ENCODE measurements around the gene NHLRC1. TPM values are rescaled to one million over a fixed set of nuclear protein-coding genes. Genes with fewer than 3 reads are reported as not detected.

The NHLRC1 gene
- total RNA-seq, 2 donors from 2014 or later: 0.85 to 1.2 TPM

- no peak for ATAC-seq (ENCODE audit: insufficient number of reproducible peaks, low FRiP score, low read depth)
- Histone ChIP-seq H3K4me3 (no peak overlapping the region), H3K27ac (no peak overlapping the region), H3K27me3 (replicated peaks; ENCODE audit: insufficient read depth) (no peaks in the 10 kb centered on the region), H3K4me1 (ENCODE audit: control insufficient read depth in 1 of 2, low read depth in 2 of 2) (no peaks in the 10 kb centered on the region), H3K9me3 (no peaks in the 10 kb centered on the region), H3K36me3 (peaks cover 2% of the 10 kb centered on the region)
- no peak for DNase-seq (ENCODE audit: low spot score)
- no peak for TF ChIP-seq CTCF (IDR thresholded peaks at IDR 0.05)
Observed at GRCh38 chr6:18147616-18148015, 25.1 kb upstream of the NHLRC1 start.

- no peak for DNase-seq (ENCODE audit: low spot score)
- Histone ChIP-seq H3K36me3 (peaks cover 7% of the 10 kb centered on the region), H3K27ac (no peak overlapping the region), H3K9me3 (no peaks in the 10 kb centered on the region), H3K4me3 (no peak overlapping the region), H3K4me1 (ENCODE audit: control insufficient read depth in 1 of 2, low read depth in 2 of 2) (no peaks in the 10 kb centered on the region), H3K27me3 (replicated peaks; ENCODE audit: insufficient read depth) (no peaks in the 10 kb centered on the region)
- TF ChIP-seq CTCF (IDR thresholded peaks at IDR 0.05): no peak
- no peak for ATAC-seq (ENCODE audit: insufficient number of reproducible peaks, low FRiP score, low read depth)
Observed at GRCh38 chr6:18147160-18147559, 24.7 kb upstream of the NHLRC1 start.

GRCh38 chr6:18142591-18142861 lies 20.0 kb upstream of the NHLRC1 start:
- Histone ChIP-seq H3K4me3 (no peak overlapping the region), H3K27me3 (replicated peaks; ENCODE audit: insufficient read depth) (no peaks in the 10 kb centered on the region), H3K27ac (no peak overlapping the region), H3K36me3 (peaks cover 15% of the 10 kb centered on the region), H3K4me1 (ENCODE audit: control insufficient read depth in 1 of 2, low read depth in 2 of 2) (no peaks in the 10 kb centered on the region), H3K9me3 (no peaks in the 10 kb centered on the region)
- no peak for TF ChIP-seq CTCF (IDR thresholded peaks at IDR 0.05)
- no peak for DNase-seq (ENCODE audit: low spot score)
- no peak for ATAC-seq (ENCODE audit: insufficient number of reproducible peaks, low FRiP score, low read depth)

- no peak for ATAC-seq (ENCODE audit: insufficient number of reproducible peaks, low FRiP score, low read depth)
- H3K9me3 ChIP-seq: no peaks in the 10 kb centered on the region
- no peaks in the 10 kb centered on the region for H3K4me1 ChIP-seq (ENCODE audit: control insufficient read depth in 1 of 2, low read depth in 2 of 2)
- DNase-seq (ENCODE audit: low spot score): no peak
- H3K27me3 ChIP-seq (replicated peaks; ENCODE audit: insufficient read depth): no peaks in the 10 kb centered on the region
- peaks cover 15% of the 10 kb centered on the region for H3K36me3 ChIP-seq
- no peak for TF ChIP-seq CTCF (IDR thresholded peaks at IDR 0.05)
- no peak overlapping the region for H3K4me3 ChIP-seq
- no peak overlapping the region for H3K27ac ChIP-seq
Observed at GRCh38 chr6:18141805-18142590, 19.5 kb upstream of the NHLRC1 start.

- DNase-seq (ENCODE audit: low spot score): no peak
- H3K27ac ChIP-seq: no peak overlapping the region
- TF ChIP-seq CTCF (IDR thresholded peaks at IDR 0.05): no peak
- no peaks in the 10 kb centered on the region for H3K27me3 ChIP-seq (replicated peaks; ENCODE audit: insufficient read depth)
- H3K9me3 ChIP-seq: no peaks in the 10 kb centered on the region
- H3K4me3 ChIP-seq: no peak overlapping the region
- peaks cover 15% of the 10 kb centered on the region for H3K36me3 ChIP-seq
- no peaks in the 10 kb centered on the region for H3K4me1 ChIP-seq (ENCODE audit: control insufficient read depth in 1 of 2, low read depth in 2 of 2)
- ATAC-seq (ENCODE audit: insufficient number of reproducible peaks, low FRiP score, low read depth): no peak
Observed at GRCh38 chr6:18139935-18140621, 17.6 kb upstream of the NHLRC1 start.
